SK-N-SH (cell line): ENCODE data around the gene NUDT13. TPM values are rescaled to one million over a fixed set of nuclear protein-coding genes. Genes with fewer than 3 reads are reported as not detected.

Experiments used
- CTCF ChIA-PET: fragments of 300-600, 350-600 bp; formaldehyde crosslinking; extraction: SDS; loops from one replicate; lab custom pipeline; 2021; lab: Yijun Ruan, JAX
- POLR2A ChIA-PET: fragments of 350-600 bp; sonication (Branson Sonifier 250); formaldehyde crosslinking; extraction: SDS; loops from one replicate; lab custom pipeline; 2020; ENCODE audit warnings: antibody characterized with exemption, inconsistent platforms; lab: Yijun Ruan, JAX
- DNase-seq: peaks from one replicate; pipeline ENCODE4 v3.0.0; 2012
- H2AFZ ChIP-seq: fragments of 200-600 bp; sonication (generic); 2 replicates; pipeline ENCODE4 v1.8.1; 2016; ENCODE audit warnings: antibody characterized with exemption, mild to moderate bottlenecking, low read depth
- H3F3A ChIP-seq: fragments of 200-600 bp; sonication (generic); replicated peaks from 2 replicates; pipeline ENCODE3; 2016; ENCODE audit warnings: antibody characterized with exemption, mild to moderate bottlenecking; ENCODE audit not compliant: insufficient read depth
- H3K27ac ChIP-seq, 2 experiments: fragments of 200-500 bp in 1 of 2; fragments of 200-600 bp in 1 of 2; sonication (Bioruptor generic) in 1 of 2; sonication (generic), shearing (Covaris generic) in 1 of 2; 2 replicates each; pipeline versions ENCODE4 v1.5.1 to v1.6.1; 2014 to 2016; ENCODE audit warnings: low read depth in 2 of 2, inconsistent platforms in 1 of 2, low read length in 1 of 2, mild to moderate bottlenecking in 1 of 2, mixed read lengths in 1 of 2
- H3K27me3 ChIP-seq: fragments of 200-600 bp; sonication (generic), shearing (Covaris generic); 2 replicates; pipeline ENCODE4 v1.6.1; 2016; ENCODE audit warnings: mixed run types; ENCODE audit not compliant: insufficient read depth
- H3K36me3 ChIP-seq, 2 experiments: fragments of 200-500 bp in 1 of 2; fragments of 200-600 bp in 1 of 2; sonication (Bioruptor generic) in 1 of 2; sonication (generic) in 1 of 2; replicated peaks in 1 of 2; 2 replicates each; pipeline versions ENCODE3 to v1.5.1; 2014 to 2016; ENCODE audit warnings: low read length in 1 of 2, mild to moderate bottlenecking in 1 of 2; ENCODE audit not compliant: insufficient read depth in 2 of 2, control insufficient read depth in 1 of 2
- H3K4me1 ChIP-seq, 2 experiments: fragments of 200-500 bp in 1 of 2; fragments of 200-600 bp in 1 of 2; sonication (Bioruptor generic) in 1 of 2; sonication (generic), shearing (Covaris generic) in 1 of 2; 2 replicates each; pipeline versions ENCODE4 v1.5.1 to v1.6.1; 2014 to 2016; ENCODE audit warnings: low read depth in 1 of 2, low read length in 1 of 2, mixed run types in 1 of 2; ENCODE audit not compliant: insufficient read depth in 2 of 2, control insufficient read depth in 1 of 2
- H3K4me2 ChIP-seq: fragments of 200-600 bp; sonication (generic), shearing (Covaris generic); 2 replicates; pipeline ENCODE4 v1.6.1; 2017; ENCODE audit warnings: mixed run types
- H3K4me3 ChIP-seq, 2 experiments: fragments of 200-500 bp in 1 of 2; fragments of 200-600 bp in 1 of 2; sonication (Bioruptor generic) in 1 of 2; sonication (generic), shearing (Covaris generic) in 1 of 2; 2 replicates each; pipeline versions ENCODE4 v1.5.1 to v1.8.1; 2014 to 2016; ENCODE audit warnings: low read depth in 2 of 2, inconsistent platforms in 1 of 2, low read length in 1 of 2, mild to moderate bottlenecking in 1 of 2, mixed read lengths in 1 of 2, moderate library complexity in 1 of 2
- H3K79me2 ChIP-seq: fragments of 200-600 bp; sonication (generic); 2 replicates; pipeline ENCODE4 v1.8.1; 2017; ENCODE audit warnings: mild to moderate bottlenecking; ENCODE audit not compliant: insufficient read depth
- H3K9ac ChIP-seq: fragments of 200-600 bp; sonication (generic); 2 replicates; pipeline ENCODE4 v1.6.1; 2017; ENCODE audit warnings: mixed run types
- H3K9me2 ChIP-seq: fragments of 200-600 bp; sonication (generic); 2 replicates; pipeline ENCODE4 v1.6.1; 2017; ENCODE audit warnings: mixed run types
- H3K9me3 ChIP-seq: fragments of 200-600 bp; sonication (generic); 2 replicates; pipeline ENCODE4 v1.6.1; 2017; ENCODE audit warnings: mixed run types, mild to moderate bottlenecking, moderate library complexity
- H4K20me1 ChIP-seq: fragments of 200-600 bp; sonication (generic); 2 replicates; pipeline ENCODE4 v1.6.1; 2017; ENCODE audit warnings: mild to moderate bottlenecking, mixed run types; ENCODE audit not compliant: insufficient read depth
- CHD2 ChIP-seq: fragments of 150-350 bp; IDR thresholded peaks from 2 replicates; pipeline ENCODE4 v1.6.1; 2018; ENCODE audit warnings: low read length; ENCODE audit not compliant: partially characterized antibody
- CTCF ChIP-seq: fragments of 200-600 bp; sonication (generic); IDR thresholded peaks from 2 replicates; pipeline ENCODE4 v1.6.1; 2017; ENCODE audit warnings: antibody characterized with exemption, mild to moderate bottlenecking, moderate library complexity
- ELF1 ChIP-seq: IDR thresholded peaks from 2 replicates; pipeline ENCODE4 v1.4.0; 2012
- EP300 ChIP-seq, 2 experiments: IDR thresholded peaks; 2 replicates each; pipeline versions ENCODE4 v1.4.0 to v1.6.1; 2012; ENCODE audit warnings: borderline replicate concordance in 1 of 2, low read depth in 1 of 2, low read length in 1 of 2
- FOXJ3 ChIP-seq: sonication (generic); formaldehyde crosslinking; IDR thresholded peaks from 2 replicates; pipeline ENCODE4 v1.5.1; 2020; ENCODE audit warnings: mild to moderate bottlenecking, missing genetic modification reagents
- FOXM1 ChIP-seq: IDR thresholded peaks from 2 replicates; pipeline ENCODE4 v1.4.0; 2012; ENCODE audit warnings: low read depth, mild to moderate bottlenecking
- GABPA ChIP-seq: IDR thresholded peaks from 2 replicates; pipeline ENCODE4 v1.4.0; 2012; ENCODE audit warnings: low read depth, mild to moderate bottlenecking
- IRF3 ChIP-seq: fragments of 150-350 bp; IDR thresholded peaks from 2 replicates; pipeline ENCODE4 v1.6.1; 2016; ENCODE audit warnings: mild to moderate bottlenecking, low read depth, low read length
- JUND ChIP-seq: IDR thresholded peaks from 2 replicates; pipeline ENCODE4 v1.4.0; 2012
- MEF2A ChIP-seq: IDR thresholded peaks from 2 replicates; pipeline ENCODE4 v1.4.0; 2012; ENCODE audit warnings: low read depth, borderline replicate concordance
- MXI1 ChIP-seq: IDR thresholded peaks from 2 replicates; pipeline ENCODE4 v1.6.1; 2012; ENCODE audit warnings: mild to moderate bottlenecking, low read depth, low read length, improper control_type of control experiment
- RAD21 ChIP-seq: IDR thresholded peaks from 2 replicates; pipeline ENCODE4 v1.6.1; 2012; ENCODE audit warnings: mild to moderate bottlenecking, low read length
- RCOR1 ChIP-seq: fragments of 150-350 bp; IDR thresholded peaks from 2 replicates; pipeline ENCODE4 v1.6.1; 2017; ENCODE audit warnings: antibody characterized with exemption, low read length
- REST ChIP-seq: IDR thresholded peaks from 2 replicates; pipeline ENCODE4 v1.6.1; 2012; ENCODE audit warnings: mild to moderate bottlenecking, low read depth, low read length, moderate library complexity
- RFX5 ChIP-seq: IDR thresholded peaks from 2 replicates; pipeline ENCODE4 v1.6.1; 2012; ENCODE audit warnings: mild to moderate bottlenecking, improper control_type of control experiment, low read length
- RXRA ChIP-seq: IDR thresholded peaks from 2 replicates; pipeline ENCODE4 v1.4.0; 2012; ENCODE audit warnings: low read depth, mild to moderate bottlenecking, borderline replicate concordance
- SIN3A ChIP-seq: IDR thresholded peaks from 2 replicates; pipeline ENCODE4 v1.6.1; 2012; ENCODE audit warnings: low read depth, mild to moderate bottlenecking, low read length, moderate library complexity, borderline replicate concordance
- TAF1 ChIP-seq: IDR thresholded peaks from 2 replicates; pipeline ENCODE4 v1.6.1; 2012; ENCODE audit warnings: low read depth, mild to moderate bottlenecking, low read length, moderate library complexity, borderline replicate concordance
- TCF12 ChIP-seq: IDR thresholded peaks from 2 replicates; pipeline ENCODE4 v1.4.0; 2012
- USF1 ChIP-seq: IDR thresholded peaks from 2 replicates; pipeline ENCODE4 v1.4.0; 2012; ENCODE audit warnings: low read depth, borderline replicate concordance
- YY1 ChIP-seq: IDR thresholded peaks from 2 replicates; pipeline ENCODE4 v1.4.0; 2012; ENCODE audit warnings: low read depth, mild to moderate bottlenecking
- WGBS: methylation state at CpG from one replicate; pipeline ENCODE4 v1.1.6; 2017; ENCODE audit warnings: low lambda C conversion rate; 5-methylcytosine and 5-hydroxymethylcytosine counted together
- polyA plus RNA-seq, 3 experiments: library from polyadenylated mRNA; depleted of rRNA; stranded (reverse); fragments of >200 nt; gene quantifications; 2 replicates each; pipeline ENCODE4 v1.2.3, GENCODE V29; 2012

The NUDT13 gene
- polyA plus RNA-seq, 1 of the 3 experiments (the other 2 are of a cell fraction): 3.4 TPM

GRCh38 chr10:73113551-73113950, 3.3 kb downstream of the NUDT13 start:
- Histone ChIP-seq H3K27ac (peak overlapping the region in 1 of 2 experiments; percentile 27; a peak in 2 of 4 replicates), H3K9ac (no peak overlapping the region), H3K36me3 (peaks cover 0 to 34% of the 10 kb centered on the region in 2 experiments), H3F3A (peaks cover 35% of the 10 kb centered on the region), H3K4me1 (peaks cover 0 to 16% of the 10 kb centered on the region in 2 experiments; a peak in 1 of 4 replicates), H3K27me3 (no peaks in the 10 kb centered on the region), H4K20me1 (no peaks in the 10 kb centered on the region), H3K9me2 (no peaks in the 10 kb centered on the region), H3K79me2 (peaks cover 26% of the 10 kb centered on the region), H3K4me3 (no peak overlapping the region), H3K9me3 (no peaks in the 10 kb centered on the region), H3K4me2 (peak overlapping the region; percentile 34; the same call in 1 of the 2 replicates), H2AFZ (no peak overlapping the region)
- ChIA-PET POLR2A (no interaction called here), CTCF (interaction anchor here (1.0 to 1.5 kb wide), 3 partner anchors 15 to 150 kb away, joined by 3 to 4 read pairs (median 4); no protein-coding TSS in a partner anchor)
- 58% methylated on average over 1 of the region's 1 CpG for WGBS
- DNase-seq: no peak
- TF ChIP-seq CTCF (no peak), TAF1 (no peak), IRF3 (no peak), JUND (no peak), CHD2 (no peak), RAD21 (no peak), EP300 (IDR thresholded peaks at IDR 0.05; ENCODE audit: borderline replicate concordance in 1 of 2, low read depth in 1 of 2, low read length in 1 of 2) (no peak), RXRA (no peak), USF1 (no peak), TCF12 (no peak)

GRCh38 chr10:73116017-73116416, 5.8 kb downstream of the NUDT13 start:
- TF ChIP-seq SIN3A: no peak
- no peak for TF ChIP-seq FOXJ3 (CRISPR knock-in tag)
- no peak for TF ChIP-seq USF1
- no peak for TF ChIP-seq MXI1
- TF ChIP-seq MEF2A: no peak
- no peak for TF ChIP-seq RFX5
- TF ChIP-seq GABPA: no peak
- TF ChIP-seq RCOR1: no peak
- TF ChIP-seq FOXM1: no peak
- no peak for TF ChIP-seq REST
- no peak for TF ChIP-seq YY1
- no peak for TF ChIP-seq RXRA
- no peak for TF ChIP-seq ELF1
- Histone ChIP-seq H3K9me2 (no peaks in the 10 kb centered on the region), H3F3A (peaks cover 43% of the 10 kb centered on the region), H3K79me2 (peaks cover 35% of the 10 kb centered on the region), H3K4me1 (peaks cover 0 to 17% of the 10 kb centered on the region in 2 experiments; a peak in 1 of 4 replicates), H3K27me3 (no peaks in the 10 kb centered on the region), H3K9ac (no peak overlapping the region), H4K20me1 (no peaks in the 10 kb centered on the region), H3K4me3 (no peak overlapping the region), H3K4me2 (no peak overlapping the region), H2AFZ (no peak overlapping the region), H3K36me3 (peaks cover 0 to 36% of the 10 kb centered on the region in 2 experiments), H3K9me3 (no peaks in the 10 kb centered on the region), H3K27ac (no peak overlapping the region)
- 96% methylated on average over 1 of the region's 1 CpG for WGBS
- no peak for DNase-seq
- CTCF ChIA-PET: interaction anchor here (0.9 to 1.6 kb wide), 2 partner anchors 8 to 43 kb away, joined by 3 to 4 read pairs; no protein-coding TSS in a partner anchor
- POLR2A ChIA-PET: no interaction called here
